Smooth muscle cell of bladder (primary cell): ENCODE results near the gene ARHGEF39. TPM values are rescaled to one million over a fixed set of nuclear protein-coding genes. Genes with fewer than 3 reads are reported as not detected.

Experiments used
- total RNA-seq: library from RNA; depleted of rRNA; stranded (reverse); fragments of >200 nt; gene quantifications from 2 replicates; pipeline ENCODE4 v1.2.3, GENCODE V29; 2014

Gene ARHGEF39, protein sequence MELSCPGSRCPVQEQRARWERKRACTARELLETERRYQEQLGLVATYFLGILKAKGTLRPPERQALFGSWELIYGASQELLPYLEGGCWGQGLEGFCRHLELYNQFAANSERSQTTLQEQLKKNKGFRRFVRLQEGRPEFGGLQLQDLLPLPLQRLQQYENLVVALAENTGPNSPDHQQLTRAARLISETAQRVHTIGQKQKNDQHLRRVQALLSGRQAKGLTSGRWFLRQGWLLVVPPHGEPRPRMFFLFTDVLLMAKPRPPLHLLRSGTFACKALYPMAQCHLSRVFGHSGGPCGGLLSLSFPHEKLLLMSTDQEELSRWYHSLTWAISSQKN
- 0.09 and 0.28 TPM in 2 replicates for total RNA-seq

DNA sequence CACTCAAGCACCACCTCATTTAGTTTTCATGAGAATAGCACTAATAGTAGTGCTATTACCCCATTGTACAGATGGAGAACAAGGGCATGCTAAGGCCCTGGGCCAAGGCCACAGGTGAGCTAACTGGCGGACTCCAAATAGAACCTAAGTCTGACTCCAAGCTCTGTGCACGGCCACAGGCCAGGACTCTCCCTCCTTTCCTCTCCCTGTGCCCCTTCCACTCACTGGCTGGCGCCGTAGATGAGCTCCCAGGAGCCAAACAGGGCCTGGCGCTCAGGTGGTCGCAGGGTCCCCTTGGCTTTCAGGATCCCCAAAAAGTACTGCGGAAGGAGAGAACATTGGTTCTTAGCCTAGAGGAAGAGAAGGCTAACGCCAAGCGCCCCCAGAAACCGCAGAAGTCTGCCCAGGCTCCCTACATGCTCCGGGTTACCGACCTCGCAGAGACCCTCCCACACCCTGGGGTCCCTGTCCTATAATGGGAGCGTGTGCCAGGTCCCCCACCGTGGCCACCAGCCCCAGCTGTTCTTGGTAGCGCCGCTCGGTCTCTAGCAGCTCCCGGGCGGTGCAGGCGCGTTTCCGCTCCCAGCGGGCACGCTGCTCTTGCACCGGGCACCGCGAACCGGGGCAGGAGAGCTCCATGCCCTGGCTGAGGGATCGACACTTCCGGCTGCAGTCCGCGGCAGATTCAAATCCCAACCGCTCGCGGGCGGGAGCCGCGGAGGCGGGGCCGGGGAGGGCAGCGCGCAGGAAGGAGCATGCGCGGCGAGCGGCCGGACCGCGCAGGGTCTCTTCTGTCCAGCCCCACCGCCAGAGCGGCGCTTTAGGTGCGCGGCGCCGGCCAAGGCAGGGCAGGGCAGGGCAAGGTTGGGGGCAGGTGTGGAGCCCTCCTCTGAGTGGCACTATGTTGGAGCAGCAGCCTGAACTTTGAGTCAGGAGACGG, at the start of gene ARHGEF39:
Gene ARHGEF39, minus strand, starts transcription at position 665 of the 940 bp plus-strand sequence. Its CDS starts 26 bp downstream, at position 639.

DNA sequence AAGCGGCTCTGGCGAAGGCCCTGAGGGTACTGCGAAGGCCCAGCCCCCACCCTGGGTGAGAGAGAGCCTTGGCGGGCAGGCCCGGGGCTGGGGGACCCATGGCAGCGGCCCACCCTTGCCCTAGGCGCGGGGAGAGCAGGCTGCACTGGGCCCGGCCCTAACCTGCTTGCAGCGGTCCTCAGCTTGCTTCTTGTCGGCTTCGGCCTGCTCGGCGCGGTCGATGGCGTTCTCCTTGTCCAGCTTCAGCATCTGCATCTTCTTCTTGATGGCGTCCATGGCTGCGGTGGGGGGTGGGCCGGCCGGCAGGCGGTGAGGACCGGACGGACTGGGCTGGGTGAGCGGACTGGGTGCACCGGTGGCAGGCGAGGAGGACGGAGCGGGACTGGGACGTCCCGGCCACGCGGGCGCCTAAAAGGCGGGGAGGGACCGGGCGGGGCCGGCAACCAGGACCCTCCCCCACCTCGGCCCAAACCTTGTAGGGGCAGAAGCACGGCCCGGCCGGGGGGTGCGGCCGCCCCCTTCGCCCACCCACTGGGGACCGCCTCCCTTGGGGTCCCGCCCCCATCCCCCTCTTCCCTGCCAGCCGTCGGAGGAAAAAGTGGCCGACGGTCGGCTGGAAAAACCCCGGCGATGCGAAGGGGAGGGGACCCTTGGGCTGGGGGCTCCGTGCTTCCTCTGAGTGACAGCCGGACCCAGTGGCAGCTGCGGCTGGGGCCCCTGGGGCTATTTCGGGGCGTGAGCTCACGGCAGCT, 24.7 kb upstream of the ARHGEF39 start, which contains the start of gene TPM2:
Gene TPM2, minus strand, starts transcription at position 384 of the 752 bp plus-strand sequence. Its CDS starts 108 bp downstream, at position 276.

DNA sequence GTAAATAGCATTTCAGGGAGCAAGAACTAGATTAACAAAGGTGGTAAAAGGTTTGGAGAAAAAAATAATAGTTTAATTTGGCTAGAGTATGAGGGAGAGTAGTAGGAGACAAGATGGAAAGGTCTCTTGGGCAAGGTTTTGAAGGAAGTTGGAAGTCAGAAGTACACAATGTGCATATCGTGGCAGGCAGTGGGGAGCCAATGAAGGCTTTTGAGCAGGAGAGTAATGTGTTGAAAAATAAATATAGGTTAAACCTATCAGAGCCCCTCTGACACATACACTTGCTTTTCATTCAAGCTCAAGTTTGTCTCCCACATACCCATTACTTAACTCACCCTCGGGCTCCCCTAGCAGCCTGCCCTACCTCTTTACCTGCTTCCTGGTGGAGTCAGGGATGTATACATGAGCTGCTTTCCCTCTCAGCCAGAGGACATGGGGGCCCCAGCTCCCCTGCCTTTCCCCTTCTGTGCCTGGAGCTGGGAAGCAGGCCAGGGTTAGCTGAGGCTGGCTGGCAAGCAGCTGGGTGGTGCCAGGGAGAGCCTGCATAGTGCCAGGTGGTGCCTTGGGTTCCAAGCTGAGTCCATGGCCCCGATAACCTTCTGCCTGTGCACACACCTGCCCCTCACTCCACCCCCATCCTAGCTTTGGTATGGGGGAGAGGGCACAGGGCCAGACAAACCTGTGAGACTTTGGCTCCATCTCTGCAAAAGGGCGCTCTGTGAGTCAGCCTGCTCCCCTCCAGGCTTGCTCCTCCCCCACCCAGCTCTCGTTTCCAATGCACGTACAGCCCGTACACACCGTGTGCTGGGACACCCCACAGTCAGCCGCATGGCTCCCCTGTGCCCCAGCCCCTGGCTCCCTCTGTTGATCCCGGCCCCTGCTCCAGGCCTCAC, 8.4 kb upstream of the ARHGEF39 start, which contains the start of gene CA9:
Gene CA9, plus strand, starts transcription at position 797 of the 893 bp plus-strand sequence. Its CDS starts 32 bp downstream, at position 829.

DNA sequence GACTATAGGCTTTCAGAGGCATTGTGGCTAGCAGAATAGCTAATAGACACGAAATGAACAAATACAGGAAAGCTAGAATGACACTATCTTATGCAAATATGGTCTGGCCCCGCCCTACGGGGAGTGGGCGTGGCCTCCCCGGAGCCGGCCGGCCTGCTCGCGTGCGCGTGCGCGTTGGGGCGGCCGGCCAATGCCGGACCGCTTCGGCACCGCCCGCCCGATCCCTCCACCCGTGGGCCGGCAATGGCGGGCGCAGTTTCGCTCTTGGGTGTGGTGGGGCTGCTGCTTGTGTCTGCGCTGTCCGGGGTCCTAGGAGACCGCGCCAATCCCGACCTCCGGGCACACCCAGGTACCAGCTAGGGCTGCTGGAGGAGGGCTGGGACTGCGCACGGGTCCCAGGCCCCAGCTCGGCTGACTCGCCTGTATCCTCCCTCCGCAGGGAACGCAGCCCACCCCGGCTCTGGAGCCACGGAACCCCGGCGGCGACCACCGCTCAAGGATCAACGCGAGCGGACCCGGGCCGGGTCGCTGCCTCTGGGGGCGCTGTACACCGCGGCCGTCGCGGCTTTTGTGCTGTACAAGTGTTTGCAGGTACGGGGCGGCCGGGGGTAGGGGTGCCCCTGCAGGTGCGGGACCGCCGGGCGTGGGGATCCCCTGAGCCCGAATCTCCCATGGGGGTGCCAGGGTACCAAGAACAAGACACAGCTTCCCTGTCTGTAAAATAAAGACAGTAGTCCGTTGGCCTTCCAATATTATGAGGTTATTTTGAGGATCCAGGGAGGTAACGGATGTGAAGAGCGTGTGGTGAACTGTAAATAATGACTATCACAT, 6.6 kb downstream of the ARHGEF39 start, which contains the start of gene CCDC107:
Gene CCDC107, plus strand, starts transcription at position 156 of the 831 bp plus-strand sequence. Its CDS starts 88 bp downstream, at position 244.

DNA sequence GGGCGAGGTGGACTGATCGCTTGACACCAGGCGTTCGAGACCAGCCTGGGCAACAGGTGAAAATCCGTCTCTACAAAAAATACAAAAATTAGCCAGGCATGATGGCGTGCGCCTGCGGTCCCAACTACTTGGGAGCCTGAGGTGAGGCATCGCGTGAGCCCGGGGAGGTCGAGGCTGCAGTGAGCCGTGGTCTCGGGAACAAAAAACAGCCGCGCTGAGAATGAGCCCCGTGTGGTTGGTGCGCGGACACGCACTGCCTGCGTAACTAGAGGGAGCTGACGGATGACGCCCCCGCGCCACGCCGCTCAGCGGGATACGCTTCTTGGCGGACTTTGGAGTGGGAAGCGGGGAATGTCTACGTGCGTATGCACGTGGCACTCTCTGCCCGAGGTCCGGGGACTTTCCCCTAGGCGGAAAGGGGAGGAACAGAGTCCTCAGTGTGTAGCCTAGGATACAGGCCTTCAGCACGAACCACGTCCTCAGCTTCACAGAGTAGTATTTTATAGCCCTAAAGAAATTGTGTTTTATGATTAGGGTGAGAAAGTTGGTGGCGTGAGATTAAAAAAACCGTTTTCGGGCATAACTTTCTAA, 7.4 kb downstream of the ARHGEF39 start, which contains the start of gene RMRP:
Gene RMRP, minus strand, starts transcription at position 474 of the 591 bp plus-strand sequence.

DNA sequence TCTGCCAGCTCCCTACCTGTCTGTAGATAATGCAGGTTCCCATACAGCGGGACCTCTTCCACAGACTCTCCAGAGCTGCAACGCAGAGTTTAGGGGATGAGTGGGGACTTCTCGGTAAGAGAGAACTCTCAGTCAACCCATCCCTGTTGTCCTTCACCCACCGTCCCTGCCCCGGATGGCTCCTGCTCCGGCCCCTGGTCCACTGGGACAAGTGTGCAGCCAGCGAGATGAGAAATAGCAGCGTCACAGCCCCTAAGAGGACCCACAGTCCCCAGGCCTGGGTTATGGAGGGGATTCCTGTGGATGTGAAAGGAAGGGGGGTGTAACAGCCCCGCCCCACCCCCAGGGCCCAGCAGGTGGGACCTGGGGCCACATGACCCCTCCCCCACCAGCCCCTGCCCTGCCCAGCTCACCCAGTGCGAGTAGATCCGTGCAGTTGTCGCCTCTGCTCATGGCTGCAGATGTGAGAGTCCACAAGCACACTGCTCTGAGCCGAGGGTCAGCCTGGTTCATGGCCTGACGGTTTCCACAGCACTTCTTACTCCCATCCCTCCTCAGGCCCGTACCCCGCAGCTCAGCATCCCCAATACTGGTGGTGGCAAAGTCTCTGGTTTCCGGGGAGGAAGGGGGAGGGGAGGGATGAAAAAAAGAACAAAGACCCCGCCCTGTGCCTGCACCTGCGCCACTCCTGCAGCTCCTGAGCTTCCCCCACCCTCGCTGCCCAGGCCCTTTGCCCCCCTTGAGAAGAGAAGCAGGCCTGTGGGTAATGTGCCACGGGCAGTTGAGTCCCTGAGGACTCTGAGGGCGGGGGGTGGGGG, 14.4 kb downstream of the ARHGEF39 start, which contains the start of gene SIT1:
Gene SIT1, minus strand, starts transcription at position 591 of the 818 bp plus-strand sequence. Its CDS starts 78 bp downstream, at position 513.

DNA sequence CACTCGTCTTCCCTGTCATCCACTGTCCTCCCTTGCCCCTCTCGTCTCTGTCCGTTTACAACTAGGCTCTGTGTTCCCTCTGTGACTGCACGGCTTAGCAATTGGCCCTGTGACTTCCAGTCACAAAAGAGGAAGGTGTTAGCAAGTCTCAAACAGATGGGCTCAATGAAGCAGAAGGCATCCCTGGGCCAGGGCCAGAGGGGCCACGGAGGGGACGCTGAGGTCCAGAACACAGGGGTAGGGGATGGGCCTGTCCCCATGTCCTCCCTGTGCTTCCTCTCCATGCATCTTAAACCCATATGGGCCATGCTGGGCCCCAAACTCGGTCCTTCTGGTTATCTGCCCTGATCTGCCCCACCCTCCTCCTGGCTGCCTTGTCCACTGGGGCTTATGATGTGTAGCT, 46.7 kb downstream of the ARHGEF39 start, which contains the start of gene CD72:
Gene CD72, minus strand, starts transcription at position 89 of the 403 bp plus-strand sequence. CDS start 110 bp downstream, outside the sequence.

Other genes with a start within 250 kb of the ARHGEF39 start
- gene RUSC2, start 175.1 kb downstream of the ARHGEF39 start, total RNA-seq: 14.9 and 17.8 TPM in 2 replicates
- gene TESK1, start 59.9 kb downstream of the ARHGEF39 start, total RNA-seq: 7.5 and 12.2 TPM in 2 replicates
- 1.6 and 1.7 TPM in 2 replicates for gene CD72, start 46.8 kb downstream of the ARHGEF39 start, total RNA-seq
- gene SIT1, start 14.3 kb downstream of the ARHGEF39 start, total RNA-seq: not detected in 2 replicates
- 28,356 and 90,129 TPM in 2 replicates for gene RMRP, start 7.2 kb downstream of the ARHGEF39 start, total RNA-seq
- 11.7 and 19.4 TPM in 2 replicates for gene CCDC107, start 6.9 kb downstream of the ARHGEF39 start, total RNA-seq
- 2.0 and 16.1 TPM in 2 replicates for gene CA9, start 8.7 kb upstream of the ARHGEF39 start, total RNA-seq
- gene TPM2, start 24.7 kb upstream of the ARHGEF39 start, total RNA-seq: 1,100 and 1,291 TPM in 2 replicates
- 181 and 228 TPM in 2 replicates for gene TLN1, start 67.0 kb upstream of the ARHGEF39 start, total RNA-seq
- gene CREB3, start 67.5 kb upstream of the ARHGEF39 start, total RNA-seq: 71.5 and 79.1 TPM in 2 replicates
- 16.8 and 20.4 TPM in 2 replicates for gene GBA2, start 84.0 kb upstream of the ARHGEF39 start, total RNA-seq
- 10.2 and 11.6 TPM in 2 replicates for gene RGP1, start 84.1 kb upstream of the ARHGEF39 start, total RNA-seq
- not detected in 2 replicates for gene MSMP, start 89.1 kb upstream of the ARHGEF39 start, total RNA-seq
- gene NPR2, start 126.4 kb upstream of the ARHGEF39 start, total RNA-seq: 15.5 and 22.6 TPM in 2 replicates
- 0.71 and 1.2 TPM in 2 replicates for gene SPAG8, start 147.1 kb upstream of the ARHGEF39 start, total RNA-seq
- gene HINT2, start 149.8 kb upstream of the ARHGEF39 start, total RNA-seq: 22.2 and 30.4 TPM in 2 replicates
- gene FAM221B, start 163.5 kb upstream of the ARHGEF39 start, total RNA-seq: not detected in 2 replicates
- 1.6 and 2.3 TPM in 2 replicates for gene TMEM8B, start 164.0 kb upstream of the ARHGEF39 start, total RNA-seq
- gene OR13J1, start 205.2 kb upstream of the ARHGEF39 start, total RNA-seq: not detected in 2 replicates
- gene HRCT1, start 241.0 kb upstream of the ARHGEF39 start, total RNA-seq: 0.14 and 0.28 TPM in 2 replicates
- 0.18 TPM in 1 of 2 replicates, not detected in the other for gene SPAAR, start 244.3 kb upstream of the ARHGEF39 start, total RNA-seq